Measurements from ENCODE around the gene GTF2A1L.

- TF ChIP-seq POLR2A (IDR thresholded peaks at IDR 0.05) (no peak), CTCF (IDR thresholded peaks at IDR 0.05) (no peak), POLR2AphosphoS5 (IDR thresholded peaks at IDR 0.05) (no peak)
These were observed 105.5 kb downstream of the GTF2A1L start for GRCh38 chr2:48723129-48723528.

Data from breast epithelium (tissue), 3 donors.